HepG2 (cell line): ENCODE data around the gene C16orf90. TPM values are rescaled to one million over a fixed set of nuclear protein-coding genes. Genes with fewer than 3 reads are reported as not detected.

Experiments used
- BRCA1 ChIP-seq: sonication (generic); formaldehyde crosslinking; IDR thresholded peaks from 2 replicates; pipeline ENCODE4 v1.4.0; 2020; ENCODE audit warnings: missing genetic modification reagents
- FOSL1 ChIP-seq: sonication (generic); formaldehyde crosslinking; IDR thresholded peaks from 2 replicates; pipeline ENCODE4 v1.9.0; 2021; ENCODE audit warnings: missing genetic modification reagents, borderline replicate concordance
- FOXA3 ChIP-seq: IDR thresholded peaks from 2 replicates; pipeline ENCODE4 v1.6.1; 2016; ENCODE audit warnings: missing genetic modification reagents, missing compliant biosample characterization
- KLF11 ChIP-seq: IDR thresholded peaks from 2 replicates; pipeline ENCODE4 v1.6.1; 2016; ENCODE audit warnings: missing compliant biosample characterization
- KMT2B ChIP-seq: IDR thresholded peaks from 2 replicates; pipeline ENCODE4 v1.6.1; 2016; ENCODE audit warnings: missing genetic modification reagents, missing compliant biosample characterization
- LCORL ChIP-seq, 2 experiments: fragments of 450-650 bp in 1 of 2; sonication (generic) in 1 of 2; formaldehyde crosslinking in 1 of 2; IDR thresholded peaks; 2 replicates each; pipeline versions ENCODE4 v1.5.0 to v1.6.1; 2017 to 2020; ENCODE audit warnings: antibody characterized with exemption in 1 of 2, missing genetic modification reagents in 1 of 2
- NR2F2 ChIP-seq: IDR thresholded peaks from 2 replicates; pipeline ENCODE4 v1.6.1; 2012; ENCODE audit warnings: low read depth, inconsistent platforms, borderline replicate concordance
- SIN3A ChIP-seq: IDR thresholded peaks from 2 replicates; pipeline ENCODE4 v1.6.1; 2011; ENCODE audit warnings: low read depth, mild to moderate bottlenecking, control low read depth, low read length, borderline replicate concordance
- SMAD1 ChIP-seq: sonication (generic); formaldehyde crosslinking; IDR thresholded peaks from 2 replicates; pipeline ENCODE4 v1.4.0; 2020; ENCODE audit warnings: missing genetic modification reagents, low read depth, mild to moderate bottlenecking, borderline replicate concordance
- ZNF382 ChIP-seq: sonication (generic); formaldehyde crosslinking; IDR thresholded peaks from 2 replicates; pipeline ENCODE4 v1.5.0; 2020; ENCODE audit warnings: missing genetic modification reagents, mild to moderate bottlenecking, borderline replicate concordance
- ZNF747 ChIP-seq: sonication (generic); formaldehyde crosslinking; IDR thresholded peaks from 2 replicates; pipeline ENCODE4 v1.8.1; 2023; ENCODE audit warnings: missing genetic modification reagents, mild to moderate bottlenecking, borderline replicate concordance
- ZNF839 ChIP-seq: sonication (generic); formaldehyde crosslinking; IDR thresholded peaks from 2 replicates; pipeline ENCODE4 v1.4.0; 2020; ENCODE audit warnings: missing genetic modification reagents, mild to moderate bottlenecking, borderline replicate concordance
- polyA plus RNA-seq, 8 experiments: library from polyadenylated mRNA; depleted of rRNA in 3 of 8; stranded (reverse) in 7 of 8; unstranded in 1 of 8; fragments of >200 nt; fragmentation: Illumina TruSeq in 4 of 8; extraction: Trizol in 4 of 8; gene quantifications; 2 replicates each; pipeline versions ENCODE4 v1.2.1 to v1.2.3, GENCODE V29; 2011 to 2016; ENCODE audit warnings: low read depth in 4 of 8, missing spikeins in 1 of 8, mixed read lengths in 1 of 8; ENCODE audit not compliant: insufficient read depth in 1 of 8
- total RNA-seq, 5 experiments: library from RNA; depleted of rRNA; stranded (reverse); fragments of >200 nt; fragmentation: Illumina TruSeq; extraction: Trizol; gene quantifications; 2 replicates each; pipeline ENCODE4 v1.2.3, GENCODE V29; 2016; ENCODE audit warnings: low read depth in 1 of 5
- TF ChIP-seq, protein P1 (sequence below), 2 experiments: fragments of 450-650 bp in 1 of 2; sonication (generic) in 1 of 2; formaldehyde crosslinking; IDR thresholded peaks; 2 replicates each; pipeline versions ENCODE4 v1.5.0 to v1.8.0; 2020 to 2022; ENCODE audit warnings: mild to moderate bottlenecking in 1 of 2, missing genetic modification reagents in 1 of 2
- TF ChIP-seq, protein P2 (sequence below): sonication (generic); formaldehyde crosslinking; IDR thresholded peaks from 2 replicates; pipeline ENCODE4 v1.4.0; 2020; ENCODE audit warnings: mild to moderate bottlenecking, missing genetic modification reagents
- TF ChIP-seq, protein P3 (sequence below): IDR thresholded peaks from 2 replicates; pipeline ENCODE4 v1.6.1; 2016
- TF ChIP-seq, protein P4 (sequence below): IDR thresholded peaks from 2 replicates; pipeline ENCODE4 v1.6.1; 2016; ENCODE audit warnings: missing biosample characterization, missing genetic modification reagents, low read depth
- TF ChIP-seq, protein P5 (sequence below): sonication (generic); formaldehyde crosslinking; IDR thresholded peaks from 2 replicates; pipeline ENCODE4 v1.5.0; 2020; ENCODE audit warnings: mild to moderate bottlenecking, missing genetic modification reagents
- TF ChIP-seq, protein P6 (sequence below): sonication (generic); formaldehyde crosslinking; IDR thresholded peaks from 2 replicates; pipeline ENCODE4 v1.5.0; 2020; ENCODE audit warnings: missing genetic modification reagents, mild to moderate bottlenecking, borderline replicate concordance

Gene C16orf90
- total and polyA plus RNA-seq, 2 of the 13 experiments (the other 11 are each of a cell fraction or from before 2014, with no cell fraction given), result not detected

DNA sequence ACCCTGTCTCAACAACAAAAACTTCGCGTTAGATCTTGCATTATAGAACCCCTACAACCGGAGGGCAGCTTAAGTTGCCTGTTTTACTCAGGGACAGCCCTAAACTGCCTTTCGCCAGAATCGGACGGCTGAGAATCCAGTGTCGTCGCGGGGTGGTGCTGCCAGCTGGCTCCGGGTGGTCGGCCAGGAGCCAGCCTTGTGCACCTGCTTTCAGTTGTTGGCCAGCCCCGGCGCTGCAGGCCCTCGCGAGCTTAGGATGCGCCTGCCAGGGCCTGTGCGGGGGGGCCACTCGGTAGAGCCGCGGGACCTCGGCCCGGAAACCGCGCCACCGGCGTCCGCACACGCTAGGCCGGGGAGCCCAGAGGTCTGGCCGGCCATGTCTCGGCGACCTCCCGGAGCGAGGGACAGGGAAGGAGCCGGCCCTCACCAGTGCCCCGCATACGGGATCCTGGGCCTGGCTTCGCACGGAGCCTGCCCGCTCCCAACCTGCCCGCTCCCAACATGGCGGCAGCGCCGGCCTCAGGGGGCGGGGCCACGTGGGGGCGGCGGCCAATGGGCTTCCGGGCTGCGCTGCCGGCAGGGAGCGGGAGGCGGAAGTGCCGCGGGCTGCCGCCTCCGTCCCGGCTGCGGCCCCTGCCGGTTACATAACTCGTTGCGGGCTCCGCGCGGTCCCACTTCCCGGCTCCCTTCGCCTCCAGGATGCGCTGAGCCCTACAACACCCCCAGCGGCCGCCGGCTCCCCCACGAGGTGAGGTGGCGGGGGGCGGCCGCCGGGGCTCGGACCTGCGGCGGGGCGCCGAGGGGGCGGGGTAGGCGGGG lies 37.6 kb downstream of the C16orf90 start (continued):
- TF ChIP-seq SMAD1 (CRISPR knock-in tag) (peak; percentile 91; the same call in 1 of the 2 replicates), LCORL (IDR thresholded peaks at IDR 0.05) (no peak), LCORL (CRISPR knock-in tag; IDR thresholded peaks at IDR 0.05) (peak; percentile 66; the same call in 1 of the 2 replicates), KLF11 (CRISPR knock-in tag) (0 out of 2 replicates have a peak, but pooled peaks have one; percentile 27), BRCA1 (peak; percentile 89; the same call in 1 of the 2 replicates), FOSL1 (peak; percentile 18; the same call in 1 of the 2 replicates), NR2F2 (no peak), KMT2B (CRISPR knock-in tag) (peak; percentile 67), ZNF839 (CRISPR knock-in tag) (0 out of 2 replicates have a peak, but pooled peaks have one; percentile 35), ZNF747 (CRISPR knock-in tag) (no peak), ZNF382 (CRISPR knock-in tag) (no peak), SIN3A (peak; percentile 75; the same call in 1 of the 2 replicates), FOXA3 (CRISPR knock-in tag) (peak; percentile 41; the same call in 1 of the 2 replicates)
- TF ChIP-seq, protein P1, sequence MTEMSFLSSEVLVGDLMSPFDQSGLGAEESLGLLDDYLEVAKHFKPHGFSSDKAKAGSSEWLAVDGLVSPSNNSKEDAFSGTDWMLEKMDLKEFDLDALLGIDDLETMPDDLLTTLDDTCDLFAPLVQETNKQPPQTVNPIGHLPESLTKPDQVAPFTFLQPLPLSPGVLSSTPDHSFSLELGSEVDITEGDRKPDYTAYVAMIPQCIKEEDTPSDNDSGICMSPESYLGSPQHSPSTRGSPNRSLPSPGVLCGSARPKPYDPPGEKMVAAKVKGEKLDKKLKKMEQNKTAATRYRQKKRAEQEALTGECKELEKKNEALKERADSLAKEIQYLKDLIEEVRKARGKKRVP (CRISPR knock-in tag; IDR thresholded peaks at IDR 0.05), result no peak
- TF ChIP-seq, protein P2, sequence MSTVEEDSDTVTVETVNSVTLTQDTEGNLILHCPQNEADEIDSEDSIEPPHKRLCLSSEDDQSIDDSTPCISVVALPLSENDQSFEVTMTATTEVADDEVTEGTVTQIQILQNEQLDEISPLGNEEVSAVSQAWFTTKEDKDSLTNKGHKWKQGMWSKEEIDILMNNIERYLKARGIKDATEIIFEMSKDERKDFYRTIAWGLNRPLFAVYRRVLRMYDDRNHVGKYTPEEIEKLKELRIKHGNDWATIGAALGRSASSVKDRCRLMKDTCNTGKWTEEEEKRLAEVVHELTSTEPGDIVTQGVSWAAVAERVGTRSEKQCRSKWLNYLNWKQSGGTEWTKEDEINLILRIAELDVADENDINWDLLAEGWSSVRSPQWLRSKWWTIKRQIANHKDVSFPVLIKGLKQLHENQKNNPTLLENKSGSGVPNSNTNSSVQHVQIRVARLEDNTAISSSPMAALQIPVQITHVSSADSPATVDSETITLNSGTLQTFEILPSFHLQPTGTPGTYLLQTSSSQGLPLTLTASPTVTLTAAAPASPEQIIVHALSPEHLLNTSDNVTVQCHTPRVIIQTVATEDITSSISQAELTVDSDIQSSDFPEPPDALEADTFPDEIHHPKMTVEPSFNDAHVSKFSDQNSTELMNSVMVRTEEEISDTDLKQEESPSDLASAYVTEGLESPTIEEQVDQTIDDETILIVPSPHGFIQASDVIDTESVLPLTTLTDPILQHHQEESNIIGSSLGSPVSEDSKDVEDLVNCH (CRISPR knock-in tag), result no peak
- TF ChIP-seq, protein P3, sequence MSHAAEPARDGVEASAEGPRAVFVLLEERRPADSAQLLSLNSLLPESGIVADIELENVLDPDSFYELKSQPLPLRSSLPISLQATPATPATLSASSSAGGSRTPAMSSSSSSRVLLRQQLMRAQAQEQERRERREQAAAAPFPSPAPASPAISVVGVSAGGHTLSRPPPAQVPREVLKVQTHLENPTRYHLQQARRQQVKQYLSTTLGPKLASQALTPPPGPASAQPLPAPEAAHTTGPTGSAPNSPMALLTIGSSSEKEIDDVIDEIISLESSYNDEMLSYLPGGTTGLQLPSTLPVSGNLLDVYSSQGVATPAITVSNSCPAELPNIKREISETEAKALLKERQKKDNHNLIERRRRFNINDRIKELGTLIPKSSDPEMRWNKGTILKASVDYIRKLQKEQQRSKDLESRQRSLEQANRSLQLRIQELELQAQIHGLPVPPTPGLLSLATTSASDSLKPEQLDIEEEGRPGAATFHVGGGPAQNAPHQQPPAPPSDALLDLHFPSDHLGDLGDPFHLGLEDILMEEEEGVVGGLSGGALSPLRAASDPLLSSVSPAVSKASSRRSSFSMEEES (CRISPR knock-in tag), result 0 out of 2 replicates have a peak, but pooled peaks have one; percentile 36
- TF ChIP-seq, protein P4, sequence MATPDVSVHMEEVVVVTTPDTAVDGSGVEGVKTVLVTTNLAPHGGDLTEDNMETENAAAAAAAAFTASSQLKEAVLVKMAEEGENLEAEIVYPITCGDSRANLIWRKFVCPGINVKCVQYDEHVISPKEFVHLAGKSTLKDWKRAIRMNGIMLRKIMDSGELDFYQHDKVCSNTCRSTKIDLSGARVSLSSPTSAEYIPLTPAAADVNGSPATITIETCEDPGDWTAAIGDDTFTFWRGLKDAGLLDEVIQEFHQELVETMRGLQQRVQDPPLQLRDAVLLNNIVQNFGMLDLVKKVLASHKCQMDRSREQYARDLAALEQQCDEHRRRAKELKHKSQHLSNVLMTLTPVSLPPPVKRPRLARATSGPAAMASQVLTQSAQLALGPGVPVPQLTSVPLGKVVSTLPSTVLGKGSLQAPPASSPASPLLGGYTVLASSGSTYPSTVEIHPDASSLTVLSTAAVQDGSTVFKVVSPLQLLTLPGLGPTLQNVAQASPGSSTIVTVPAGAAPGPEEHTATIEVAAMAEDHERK, result peak; percentile 67
- TF ChIP-seq, protein P5, sequence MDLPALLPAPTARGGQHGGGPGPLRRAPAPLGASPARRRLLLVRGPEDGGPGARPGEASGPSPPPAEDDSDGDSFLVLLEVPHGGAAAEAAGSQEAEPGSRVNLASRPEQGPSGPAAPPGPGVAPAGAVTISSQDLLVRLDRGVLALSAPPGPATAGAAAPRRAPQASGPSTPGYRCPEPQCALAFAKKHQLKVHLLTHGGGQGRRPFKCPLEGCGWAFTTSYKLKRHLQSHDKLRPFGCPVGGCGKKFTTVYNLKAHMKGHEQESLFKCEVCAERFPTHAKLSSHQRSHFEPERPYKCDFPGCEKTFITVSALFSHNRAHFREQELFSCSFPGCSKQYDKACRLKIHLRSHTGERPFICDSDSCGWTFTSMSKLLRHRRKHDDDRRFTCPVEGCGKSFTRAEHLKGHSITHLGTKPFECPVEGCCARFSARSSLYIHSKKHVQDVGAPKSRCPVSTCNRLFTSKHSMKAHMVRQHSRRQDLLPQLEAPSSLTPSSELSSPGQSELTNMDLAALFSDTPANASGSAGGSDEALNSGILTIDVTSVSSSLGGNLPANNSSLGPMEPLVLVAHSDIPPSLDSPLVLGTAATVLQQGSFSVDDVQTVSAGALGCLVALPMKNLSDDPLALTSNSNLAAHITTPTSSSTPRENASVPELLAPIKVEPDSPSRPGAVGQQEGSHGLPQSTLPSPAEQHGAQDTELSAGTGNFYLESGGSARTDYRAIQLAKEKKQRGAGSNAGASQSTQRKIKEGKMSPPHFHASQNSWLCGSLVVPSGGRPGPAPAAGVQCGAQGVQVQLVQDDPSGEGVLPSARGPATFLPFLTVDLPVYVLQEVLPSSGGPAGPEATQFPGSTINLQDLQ (CRISPR knock-in tag), result no peak; the same call in 1 of the 2 replicates
- TF ChIP-seq, protein P6, sequence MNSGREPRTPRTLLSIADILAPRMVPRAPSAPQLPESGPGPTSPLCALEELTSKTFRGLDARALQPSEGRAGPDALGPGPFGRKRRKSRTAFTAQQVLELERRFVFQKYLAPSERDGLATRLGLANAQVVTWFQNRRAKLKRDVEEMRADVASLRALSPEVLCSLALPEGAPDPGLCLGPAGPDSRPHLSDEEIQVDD (CRISPR knock-in tag), result peak; percentile 45; the same call in 1 of the 2 replicates
